Transverse colon (tissue), 3 donors: ENCODE data around the gene MAP4K3.

Experiments used
- EP300 ChIP-seq: sonication (generic); formaldehyde crosslinking; IDR thresholded peaks from one replicate; pipeline ENCODE4 v1.6.1; 2017; ENCODE audit warnings: antibody characterized with exemption, low read depth
- POLR2AphosphoS5 ChIP-seq, 3 donors: sonication (generic); formaldehyde crosslinking; IDR thresholded peaks; one replicate each; pipeline ENCODE4 v1.6.1; 2016; ENCODE audit warnings: antibody characterized with exemption in 3 of 3

- TF ChIP-seq POLR2AphosphoS5 (IDR thresholded peaks at IDR 0.05): no peak
- no peak for TF ChIP-seq EP300
Observed at GRCh38 chr2:39304729-39305128, 132.4 kb downstream of the MAP4K3 start.
